K562 (cell line): ENCODE measurements around the gene MAPT. TPM values are rescaled to one million over a fixed set of nuclear protein-coding genes. Genes with fewer than 3 reads are reported as not detected.

Source experiments
- ARNT ChIP-seq, 2 experiments: fragments of 450-650 bp; IDR thresholded peaks; 2 replicates each; pipeline ENCODE4 v1.6.1; 2016; ENCODE audit warnings: mild to moderate bottlenecking in 1 of 2
- CAMTA2 ChIP-seq: fragments of 250-450 bp; sonication (Bioruptor Pico); conservative IDR thresholded peaks from 2 replicates; pipeline ENCODE4 v1.5.1; 2022
- EP300 ChIP-seq: IDR thresholded peaks from 2 replicates; pipeline ENCODE4 v1.6.1; 2012; ENCODE audit warnings: low read length, improper control_type of control experiment
- ETV1 ChIP-seq: fragments of 450-650 bp; conservative IDR thresholded peaks from 2 replicates; pipeline ENCODE4 v1.6.1; 2016; ENCODE audit warnings: missing genetic modification characterization, control low read depth, low read depth, missing compliant biosample characterization
- FOXJ3 ChIP-seq: sonication (generic); formaldehyde crosslinking; IDR thresholded peaks from 2 replicates; pipeline ENCODE4 v1.4.0; 2020; ENCODE audit warnings: mild to moderate bottlenecking, missing genetic modification reagents
- HDAC6 ChIP-seq: IDR thresholded peaks from 2 replicates; pipeline ENCODE4 v1.6.1; 2012; ENCODE audit warnings: low read depth, mild to moderate bottlenecking, control low read depth, inconsistent platforms, low read length, moderate library complexity
- MCM5 ChIP-seq: fragments of 450-650 bp; IDR thresholded peaks from 2 replicates; pipeline ENCODE4 v1.6.1; 2016; ENCODE audit warnings: low read depth
- NBN ChIP-seq: fragments of 450-650 bp; IDR thresholded peaks from 2 replicates; pipeline ENCODE4 v1.6.1; 2016; ENCODE audit warnings: low read depth, mild to moderate bottlenecking
- NFE2 ChIP-seq: IDR thresholded peaks from 2 replicates; pipeline ENCODE4 v1.6.1; 2014; ENCODE audit warnings: antibody characterized with exemption, low read depth
- SMARCA4 ChIP-seq: fragments of 450-650 bp; IDR thresholded peaks from 2 replicates; pipeline ENCODE4 v1.6.1; 2016
- STAT5A ChIP-seq: IDR thresholded peaks from 2 replicates; pipeline ENCODE4 v1.6.1; 2012; ENCODE audit warnings: low read length, inconsistent platforms, borderline replicate concordance
- ZFP36 ChIP-seq: fragments of 150-350 bp; IDR thresholded peaks from 2 replicates; pipeline ENCODE4 v1.6.1; 2018; ENCODE audit warnings: low read length, low read depth; ENCODE audit not compliant: partially characterized antibody
- polyA plus RNA-seq, 8 experiments: library from polyadenylated mRNA; depleted of rRNA in 4 of 8; stranded (reverse) in 5 of 8; unstranded in 3 of 8; fragments of >200 nt; fragmentation: Nextera tagmentation in 2 of 8; fragmentation: Illumina TruSeq in 1 of 8; extraction: Ambion mirVana in 2 of 8; extraction: Trizol in 1 of 8; gene quantifications; 2 replicates each; pipeline versions ENCODE4 v1.2.1 to v1.2.3, GENCODE V29; 2011 to 2014; ENCODE audit warnings: inconsistent platforms in 1 of 8, missing spikeins in 1 of 8
- total RNA-seq, 7 experiments: library from RNA; depleted of rRNA in 6 of 7; stranded (reverse); fragments of >200 nt in 6 of 7; fragmentation: Illumina TruSeq in 2 of 7; extraction: Trizol in 2 of 7; gene quantifications; 2 replicates each; pipeline versions ENCODE4 v1.2.1 to v1.2.3, GENCODE V29; 2011 to 2021; ENCODE audit warnings: low replicate concordance in 1 of 7
- TF ChIP-seq, protein P1 (sequence below), 3 experiments: fragments of 200-800 bp in 1 of 3; sonication (Bioruptor generic) in 1 of 3; sonication (generic) in 1 of 3; formaldehyde crosslinking in 1 of 3; IDR thresholded peaks; 2 replicates each; pipeline versions ENCODE4 v1.6.1 to v1.8.0; 2016 to 2022; ENCODE audit warnings: mild to moderate bottlenecking in 2 of 3, missing compliant biosample characterization in 2 of 3, missing genetic modification characterization in 2 of 3, missing genetic modification reagents in 1 of 3
- TF ChIP-seq, protein P2 (sequence below): fragments of 450-650 bp; IDR thresholded peaks from 2 replicates; pipeline ENCODE4 v1.6.1; 2016; ENCODE audit warnings: missing biosample characterization, missing genetic modification characterization
- TF ChIP-seq, protein P3 (sequence below): fragments of 250-450 bp; sonication (Bioruptor Pico); IDR thresholded peaks from 2 replicates; pipeline ENCODE4 v1.8.0; 2022; ENCODE audit warnings: inconsistent platforms, mild to moderate bottlenecking, moderate library complexity, borderline replicate concordance
- TF ChIP-seq, protein P4 (sequence below): fragments of 250-450 bp; sonication (Bioruptor Pico); IDR thresholded peaks from 2 replicates; pipeline ENCODE4 v1.4.0; 2020
- TF ChIP-seq, protein P5 (sequence below): fragments of 450-650 bp; IDR thresholded peaks from 2 replicates; pipeline ENCODE4 v1.7.0; 2016; ENCODE audit warnings: borderline replicate concordance

MAPT gene
- total and polyA plus RNA-seq, 9 of the 15 experiments (the other 6 are each of a cell fraction or from before 2014, with no cell fraction given) = 0.04 to 1.1 (median 0.36) TPM

DNA sequence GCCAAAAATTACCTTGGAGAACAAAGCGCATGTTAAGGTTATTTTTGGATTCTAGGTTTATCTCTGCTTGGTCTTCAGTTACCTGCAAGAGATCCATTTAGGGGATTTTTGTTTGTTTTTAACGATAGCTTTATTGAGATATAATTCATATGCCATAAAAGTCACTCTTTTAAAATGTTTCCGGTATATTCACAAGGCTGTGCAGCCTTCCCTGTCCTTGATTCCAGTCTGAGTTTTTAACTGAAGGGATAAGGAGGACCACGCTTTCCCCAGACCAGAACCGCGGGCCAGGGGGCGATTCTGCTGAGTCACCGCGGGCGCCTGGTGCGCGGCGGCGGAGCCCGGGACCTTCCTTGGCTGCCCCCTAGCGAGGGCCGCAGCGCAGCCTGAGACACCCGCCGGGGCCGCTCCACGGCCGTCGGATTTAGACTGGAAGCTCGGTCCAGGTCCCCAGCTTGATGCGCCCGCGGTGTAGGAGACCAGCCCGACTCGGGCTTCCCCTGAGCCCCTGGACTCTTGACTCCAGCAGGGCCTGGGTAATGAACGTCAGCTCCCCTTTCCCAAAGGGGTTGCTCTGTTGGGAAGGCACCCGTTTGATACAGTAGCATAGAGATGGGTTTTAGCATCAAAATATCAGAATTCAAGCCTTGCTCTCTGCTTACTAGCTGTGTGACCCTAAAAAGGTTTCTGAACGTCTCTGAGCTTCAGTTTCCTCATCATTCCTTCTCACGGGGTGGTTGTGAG is 54.7 kb downstream of the MAPT start (continued):
- TF ChIP-seq STAT5A (no peak), SMARCA4 (peak; percentile 59; the same call in 1 of the 2 replicates), NFE2 (peak; percentile 100), ETV1 (tag) (no peak; the same call in 1 of the 2 replicates), MCM5 (no peak), HDAC6 (no peak), EP300 (peak; percentile 55), FOXJ3 (CRISPR knock-in tag) (no peak), NBN (no peak), ARNT (IDR thresholded peaks at IDR 0.05) (no peak), CAMTA2 (CRISPR knock-in tag) (no peak), ZFP36 (peak; percentile 48)
- TF ChIP-seq, protein P1, sequence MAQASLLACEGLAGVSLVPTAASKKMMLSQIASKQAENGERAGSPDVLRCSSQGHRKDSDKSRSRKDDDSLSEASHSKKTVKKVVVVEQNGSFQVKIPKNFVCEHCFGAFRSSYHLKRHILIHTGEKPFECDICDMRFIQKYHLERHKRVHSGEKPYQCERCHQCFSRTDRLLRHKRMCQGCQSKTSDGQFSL (CRISPR knock-in tag; IDR thresholded peaks at IDR 0.05) = no peak
- TF ChIP-seq, protein P1 (tag; IDR thresholded peaks at IDR 0.05) = no peak
- TF ChIP-seq, protein P2, sequence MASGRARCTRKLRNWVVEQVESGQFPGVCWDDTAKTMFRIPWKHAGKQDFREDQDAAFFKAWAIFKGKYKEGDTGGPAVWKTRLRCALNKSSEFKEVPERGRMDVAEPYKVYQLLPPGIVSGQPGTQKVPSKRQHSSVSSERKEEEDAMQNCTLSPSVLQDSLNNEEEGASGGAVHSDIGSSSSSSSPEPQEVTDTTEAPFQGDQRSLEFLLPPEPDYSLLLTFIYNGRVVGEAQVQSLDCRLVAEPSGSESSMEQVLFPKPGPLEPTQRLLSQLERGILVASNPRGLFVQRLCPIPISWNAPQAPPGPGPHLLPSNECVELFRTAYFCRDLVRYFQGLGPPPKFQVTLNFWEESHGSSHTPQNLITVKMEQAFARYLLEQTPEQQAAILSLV (tag) = no peak
- TF ChIP-seq, protein P3, sequence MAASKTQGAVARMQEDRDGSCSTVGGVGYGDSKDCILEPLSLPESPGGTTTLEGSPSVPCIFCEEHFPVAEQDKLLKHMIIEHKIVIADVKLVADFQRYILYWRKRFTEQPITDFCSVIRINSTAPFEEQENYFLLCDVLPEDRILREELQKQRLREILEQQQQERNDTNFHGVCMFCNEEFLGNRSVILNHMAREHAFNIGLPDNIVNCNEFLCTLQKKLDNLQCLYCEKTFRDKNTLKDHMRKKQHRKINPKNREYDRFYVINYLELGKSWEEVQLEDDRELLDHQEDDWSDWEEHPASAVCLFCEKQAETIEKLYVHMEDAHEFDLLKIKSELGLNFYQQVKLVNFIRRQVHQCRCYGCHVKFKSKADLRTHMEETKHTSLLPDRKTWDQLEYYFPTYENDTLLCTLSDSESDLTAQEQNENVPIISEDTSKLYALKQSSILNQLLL (CRISPR knock-in tag) = no peak
- TF ChIP-seq, protein P4, sequence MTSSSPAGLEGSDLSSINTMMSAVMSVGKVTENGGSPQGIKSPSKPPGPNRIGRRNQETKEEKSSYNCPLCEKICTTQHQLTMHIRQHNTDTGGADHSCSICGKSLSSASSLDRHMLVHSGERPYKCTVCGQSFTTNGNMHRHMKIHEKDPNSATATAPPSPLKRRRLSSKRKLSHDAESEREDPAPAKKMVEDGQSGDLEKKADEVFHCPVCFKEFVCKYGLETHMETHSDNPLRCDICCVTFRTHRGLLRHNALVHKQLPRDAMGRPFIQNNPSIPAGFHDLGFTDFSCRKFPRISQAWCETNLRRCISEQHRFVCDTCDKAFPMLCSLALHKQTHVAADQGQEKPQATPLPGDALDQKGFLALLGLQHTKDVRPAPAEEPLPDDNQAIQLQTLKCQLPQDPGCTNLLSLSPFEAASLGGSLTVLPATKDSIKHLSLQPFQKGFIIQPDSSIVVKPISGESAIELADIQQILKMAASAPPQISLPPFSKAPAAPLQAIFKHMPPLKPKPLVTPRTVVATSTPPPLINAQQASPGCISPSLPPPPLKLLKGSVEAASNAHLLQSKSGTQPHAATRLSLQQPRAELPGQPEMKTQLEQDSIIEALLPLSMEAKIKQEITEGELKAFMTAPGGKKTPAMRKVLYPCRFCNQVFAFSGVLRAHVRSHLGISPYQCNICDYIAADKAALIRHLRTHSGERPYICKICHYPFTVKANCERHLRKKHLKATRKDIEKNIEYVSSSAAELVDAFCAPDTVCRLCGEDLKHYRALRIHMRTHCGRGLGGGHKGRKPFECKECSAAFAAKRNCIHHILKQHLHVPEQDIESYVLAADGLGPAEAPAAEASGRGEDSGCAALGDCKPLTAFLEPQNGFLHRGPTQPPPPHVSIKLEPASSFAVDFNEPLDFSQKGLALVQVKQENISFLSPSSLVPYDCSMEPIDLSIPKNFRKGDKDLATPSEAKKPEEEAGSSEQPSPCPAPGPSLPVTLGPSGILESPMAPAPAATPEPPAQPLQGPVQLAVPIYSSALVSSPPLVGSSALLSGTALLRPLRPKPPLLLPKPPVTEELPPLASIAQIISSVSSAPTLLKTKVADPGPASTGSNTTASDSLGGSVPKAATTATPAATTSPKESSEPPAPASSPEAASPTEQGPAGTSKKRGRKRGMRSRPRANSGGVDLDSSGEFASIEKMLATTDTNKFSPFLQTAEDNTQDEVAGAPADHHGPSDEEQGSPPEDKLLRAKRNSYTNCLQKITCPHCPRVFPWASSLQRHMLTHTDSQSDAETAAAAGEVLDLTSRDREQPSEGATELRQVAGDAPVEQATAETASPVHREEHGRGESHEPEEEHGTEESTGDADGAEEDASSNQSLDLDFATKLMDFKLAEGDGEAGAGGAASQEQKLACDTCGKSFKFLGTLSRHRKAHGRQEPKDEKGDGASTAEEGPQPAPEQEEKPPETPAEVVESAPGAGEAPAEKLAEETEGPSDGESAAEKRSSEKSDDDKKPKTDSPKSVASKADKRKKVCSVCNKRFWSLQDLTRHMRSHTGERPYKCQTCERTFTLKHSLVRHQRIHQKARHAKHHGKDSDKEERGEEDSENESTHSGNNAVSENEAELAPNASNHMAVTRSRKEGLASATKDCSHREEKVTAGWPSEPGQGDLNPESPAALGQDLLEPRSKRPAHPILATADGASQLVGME (CRISPR knock-in tag) = no peak
- TF ChIP-seq, protein P5, sequence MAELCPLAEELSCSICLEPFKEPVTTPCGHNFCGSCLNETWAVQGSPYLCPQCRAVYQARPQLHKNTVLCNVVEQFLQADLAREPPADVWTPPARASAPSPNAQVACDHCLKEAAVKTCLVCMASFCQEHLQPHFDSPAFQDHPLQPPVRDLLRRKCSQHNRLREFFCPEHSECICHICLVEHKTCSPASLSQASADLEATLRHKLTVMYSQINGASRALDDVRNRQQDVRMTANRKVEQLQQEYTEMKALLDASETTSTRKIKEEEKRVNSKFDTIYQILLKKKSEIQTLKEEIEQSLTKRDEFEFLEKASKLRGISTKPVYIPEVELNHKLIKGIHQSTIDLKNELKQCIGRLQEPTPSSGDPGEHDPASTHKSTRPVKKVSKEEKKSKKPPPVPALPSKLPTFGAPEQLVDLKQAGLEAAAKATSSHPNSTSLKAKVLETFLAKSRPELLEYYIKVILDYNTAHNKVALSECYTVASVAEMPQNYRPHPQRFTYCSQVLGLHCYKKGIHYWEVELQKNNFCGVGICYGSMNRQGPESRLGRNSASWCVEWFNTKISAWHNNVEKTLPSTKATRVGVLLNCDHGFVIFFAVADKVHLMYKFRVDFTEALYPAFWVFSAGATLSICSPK = no peak
